Rectal smooth muscle tissue (tissue), 1 donor: Measurements from ENCODE around the gene ERG.

Experiments
- H3K27ac ChIP-seq: one replicate; pipeline ENCODE4 v1.7.0; 2013; ENCODE audit warnings: low read depth, low read length, inconsistent platforms
- H3K27me3 ChIP-seq: one replicate; pipeline ENCODE4 v1.7.0; 2013; ENCODE audit warnings: low read length; ENCODE audit not compliant: control insufficient read depth, insufficient read depth
- H3K36me3 ChIP-seq: one replicate; pipeline ENCODE4 v1.7.0; 2013; ENCODE audit warnings: low read length; ENCODE audit not compliant: control insufficient read depth, insufficient read depth
- H3K4me1 ChIP-seq: one replicate; pipeline ENCODE4 v1.7.0; 2013; ENCODE audit warnings: low read length; ENCODE audit not compliant: control insufficient read depth, insufficient read depth
- H3K4me3 ChIP-seq: one replicate; pipeline ENCODE4 v1.7.0; 2013; ENCODE audit warnings: low read length
- H3K9ac ChIP-seq: one replicate; pipeline ENCODE4 v1.7.0; 2013; ENCODE audit warnings: low read length

ERG gene

DNA sequence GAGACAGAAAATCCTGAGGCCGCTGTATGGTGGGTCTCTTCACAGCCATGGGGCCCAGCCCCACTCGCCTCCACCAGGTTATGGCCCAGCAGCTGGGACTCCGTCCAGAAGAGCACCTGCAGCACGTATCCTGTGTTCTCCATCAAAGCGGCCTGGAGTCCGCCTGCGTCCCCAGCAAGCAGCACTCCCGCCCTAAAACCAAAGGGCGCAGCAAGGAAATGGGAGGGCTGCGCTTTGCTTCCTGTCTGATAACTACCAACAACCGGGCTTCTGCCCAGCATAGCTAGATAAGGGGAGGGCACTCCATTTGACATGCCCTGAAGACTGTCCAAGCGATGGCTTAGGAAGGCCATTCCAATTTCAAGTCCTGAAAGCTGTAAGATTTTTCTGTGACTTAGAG lies 121.6 kb downstream of the ERG start:
- no peaks in the 10 kb centered on the region for H3K4me1 ChIP-seq
- H3K36me3 ChIP-seq = no peaks in the 10 kb centered on the region
- no peaks in the 10 kb centered on the region for H3K27me3 ChIP-seq
- no peak overlapping the region for H3K9ac ChIP-seq
- no peak overlapping the region for H3K27ac ChIP-seq
- H3K4me3 ChIP-seq = no peak overlapping the region

DNA sequence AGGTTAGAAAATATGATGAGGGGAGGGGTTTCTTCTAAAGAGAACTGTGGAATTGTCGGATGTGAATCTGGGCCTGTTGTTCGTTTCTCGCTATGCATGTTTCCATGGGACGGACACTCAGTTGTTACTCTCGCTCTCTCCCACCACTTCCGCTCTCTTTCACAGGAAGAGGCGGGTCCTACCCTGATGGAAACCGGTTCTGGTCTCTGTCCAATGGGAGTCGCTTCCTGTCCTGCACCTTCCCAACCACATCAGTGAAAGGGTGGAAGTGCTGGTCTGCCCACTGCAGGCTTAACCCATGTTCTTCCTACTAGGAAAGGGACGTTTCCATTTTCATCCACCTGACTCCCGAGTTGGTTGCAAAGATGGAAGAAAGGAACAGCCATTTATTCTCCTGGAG lies 122.0 kb downstream of the ERG start:
- Histone ChIP-seq H3K9ac (no peak overlapping the region), H3K36me3 (no peaks in the 10 kb centered on the region), H3K4me1 (no peaks in the 10 kb centered on the region), H3K27me3 (no peaks in the 10 kb centered on the region), H3K4me3 (no peak overlapping the region), H3K27ac (no peak overlapping the region)

DNA sequence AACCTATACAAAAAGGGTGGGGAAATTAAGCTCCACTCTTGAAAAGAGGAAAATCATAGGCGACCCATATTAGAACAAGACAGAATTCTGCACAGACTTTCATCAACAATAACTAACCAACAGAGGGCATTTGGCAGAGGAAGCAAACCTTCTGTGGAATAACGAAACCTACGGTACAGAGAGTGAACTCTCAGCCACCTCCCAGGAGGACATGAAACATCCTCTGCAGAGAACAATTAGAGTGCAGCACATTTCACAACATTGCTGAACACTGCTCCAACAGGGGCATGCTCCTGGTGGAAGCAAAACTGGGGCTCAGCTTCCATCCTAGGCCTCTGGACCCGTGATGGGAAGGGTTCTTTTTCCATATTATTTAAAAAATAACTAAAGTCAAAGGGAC lies 130.6 kb downstream of the ERG start:
- H3K36me3 ChIP-seq = no peaks in the 10 kb centered on the region
- H3K4me1 ChIP-seq = no peaks in the 10 kb centered on the region
- H3K9ac ChIP-seq = no peak overlapping the region
- H3K4me3 ChIP-seq = no peak overlapping the region
- no peak overlapping the region for H3K27ac ChIP-seq
- no peaks in the 10 kb centered on the region for H3K27me3 ChIP-seq

DNA sequence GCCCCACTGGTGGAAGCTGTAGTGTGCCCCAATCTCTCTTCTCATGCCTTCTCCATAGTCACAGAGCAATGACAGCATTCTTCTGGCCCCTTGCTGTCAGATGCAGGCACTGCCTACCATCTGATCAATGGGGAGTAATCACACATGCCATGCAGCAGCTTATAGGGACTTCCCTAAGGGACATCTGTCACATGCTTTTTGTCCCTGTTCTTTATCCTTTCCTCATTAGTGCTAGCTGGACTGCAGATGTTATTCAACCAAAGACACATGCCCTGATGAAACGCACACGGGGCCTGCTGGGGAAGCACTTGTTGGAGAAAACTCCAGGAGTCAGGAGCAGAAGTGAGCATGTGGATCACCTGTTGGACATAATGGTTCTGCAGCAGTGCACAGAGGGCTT lies 132.8 kb downstream of the ERG start:
- no peaks in the 10 kb centered on the region for H3K27me3 ChIP-seq
- no peaks in the 10 kb centered on the region for H3K4me1 ChIP-seq
- no peak overlapping the region for H3K4me3 ChIP-seq
- H3K9ac ChIP-seq = no peak overlapping the region
- H3K27ac ChIP-seq = no peak overlapping the region
- no peaks in the 10 kb centered on the region for H3K36me3 ChIP-seq

DNA sequence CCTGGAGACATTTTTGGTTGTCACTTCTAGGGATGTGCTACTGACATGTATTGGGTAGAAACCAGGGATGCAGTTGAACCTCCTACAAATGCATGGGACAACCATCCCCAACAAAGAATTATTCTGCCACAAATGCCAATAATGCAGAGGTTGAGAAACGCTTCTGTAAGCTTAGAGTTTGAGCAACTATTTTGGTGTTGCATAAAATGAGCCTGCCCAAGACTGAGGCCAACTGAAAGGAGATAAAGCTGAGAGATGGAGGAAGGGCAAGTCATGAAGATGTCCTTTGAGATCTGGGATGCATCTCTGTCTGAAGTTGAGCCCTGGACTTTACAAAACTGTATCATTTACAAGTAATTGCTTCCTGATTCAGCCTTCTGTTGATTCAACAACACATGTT lies 134.6 kb downstream of the ERG start:
- no peaks in the 10 kb centered on the region for H3K27me3 ChIP-seq
- H3K27ac ChIP-seq = no peak overlapping the region
- no peaks in the 10 kb centered on the region for H3K36me3 ChIP-seq
- no peak overlapping the region for H3K9ac ChIP-seq
- no peaks in the 10 kb centered on the region for H3K4me1 ChIP-seq
- no peak overlapping the region for H3K4me3 ChIP-seq

DNA sequence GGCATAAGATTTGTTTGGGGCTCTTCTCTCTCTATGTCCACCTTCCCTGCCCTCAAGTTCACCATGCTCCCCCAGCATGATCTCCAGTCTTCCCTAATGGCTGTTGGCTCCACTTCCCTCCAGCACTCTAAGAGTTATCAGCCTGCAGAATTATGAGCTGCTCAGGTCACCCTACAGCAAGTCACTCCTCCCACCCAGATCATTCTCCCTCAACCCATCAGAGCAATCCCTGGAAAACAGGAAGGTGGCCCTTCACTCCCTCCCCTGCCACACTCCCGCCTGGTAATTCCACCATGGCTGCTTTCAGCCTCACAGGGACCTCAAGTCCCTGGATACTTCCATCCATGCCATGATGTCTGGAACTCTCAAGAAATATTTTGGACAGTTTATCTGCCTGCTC lies 137.0 kb downstream of the ERG start:
- Histone ChIP-seq H3K4me3 (no peak overlapping the region), H3K27me3 (no peaks in the 10 kb centered on the region), H3K9ac (no peak overlapping the region), H3K4me1 (no peaks in the 10 kb centered on the region), H3K36me3 (no peaks in the 10 kb centered on the region), H3K27ac (no peak overlapping the region)

DNA sequence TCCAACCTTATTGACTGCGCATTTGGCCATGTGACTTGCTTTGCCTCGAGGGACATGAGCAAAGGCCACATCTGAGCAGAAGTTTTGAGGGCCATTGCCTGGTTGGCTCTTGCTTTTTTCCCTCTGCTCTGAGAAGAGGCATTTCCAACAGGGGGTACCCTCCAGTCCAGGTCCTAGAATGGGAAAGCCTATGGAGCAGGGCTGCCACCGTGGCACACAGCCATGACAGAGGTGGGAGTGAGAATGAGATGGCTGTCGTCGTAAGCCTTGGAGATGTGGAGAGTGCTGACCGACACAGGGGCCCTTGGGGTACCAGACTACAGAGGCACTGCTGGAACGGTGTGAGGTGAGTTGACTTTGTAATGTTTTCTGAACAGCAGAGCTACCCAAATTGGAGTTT lies 138.4 kb downstream of the ERG start:
- Histone ChIP-seq H3K27ac (no peak overlapping the region), H3K36me3 (no peaks in the 10 kb centered on the region), H3K4me3 (no peak overlapping the region), H3K9ac (no peak overlapping the region), H3K4me1 (no peaks in the 10 kb centered on the region), H3K27me3 (no peaks in the 10 kb centered on the region)

DNA sequence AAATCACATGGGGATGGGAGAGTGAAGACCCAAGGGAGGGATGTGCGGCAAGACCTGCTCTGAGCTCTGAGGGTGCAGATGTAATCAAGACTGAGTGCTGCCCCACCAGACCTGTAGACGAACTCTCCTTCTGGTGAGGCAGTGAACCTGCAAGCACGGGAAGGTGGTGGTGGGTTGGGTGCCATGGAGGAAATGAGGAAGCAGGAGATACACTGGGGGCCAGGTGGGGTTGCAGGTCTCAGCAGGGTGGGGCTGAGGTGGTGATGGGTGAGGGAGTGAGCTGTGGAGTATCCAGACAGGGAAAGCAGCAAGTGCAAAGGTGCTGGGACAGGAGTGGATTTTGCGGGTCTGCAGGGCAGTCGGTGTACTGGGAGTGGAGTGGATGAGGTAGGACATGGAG lies 139.2 kb downstream of the ERG start:
- Histone ChIP-seq H3K27me3 (no peaks in the 10 kb centered on the region), H3K36me3 (no peaks in the 10 kb centered on the region), H3K9ac (no peak overlapping the region), H3K27ac (no peak overlapping the region), H3K4me1 (no peaks in the 10 kb centered on the region), H3K4me3 (no peak overlapping the region)

DNA sequence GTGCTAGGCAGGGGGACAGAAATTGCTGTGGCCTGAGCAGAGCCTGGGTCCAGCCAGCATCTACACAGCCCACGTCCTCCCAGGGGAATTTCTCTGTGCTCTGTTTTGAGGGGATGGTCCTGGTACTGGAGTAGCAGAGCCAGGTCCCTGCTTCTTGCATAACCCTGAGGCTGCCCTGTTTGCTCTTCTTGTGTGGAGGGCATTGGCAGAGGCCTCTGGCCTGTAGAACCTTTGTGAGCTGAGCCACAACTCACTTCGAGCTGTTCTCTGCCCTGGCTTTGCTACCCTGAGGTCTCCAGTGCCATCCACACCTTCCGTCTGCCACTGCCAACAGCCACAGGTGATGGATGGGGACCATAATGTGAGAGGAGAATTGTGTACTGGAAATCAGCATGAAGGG lies 139.6 kb downstream of the ERG start:
- H3K4me1 ChIP-seq = no peaks in the 10 kb centered on the region
- H3K36me3 ChIP-seq = no peaks in the 10 kb centered on the region
- H3K27ac ChIP-seq = no peak overlapping the region
- no peaks in the 10 kb centered on the region for H3K27me3 ChIP-seq
- no peak overlapping the region for H3K9ac ChIP-seq
- no peak overlapping the region for H3K4me3 ChIP-seq

DNA sequence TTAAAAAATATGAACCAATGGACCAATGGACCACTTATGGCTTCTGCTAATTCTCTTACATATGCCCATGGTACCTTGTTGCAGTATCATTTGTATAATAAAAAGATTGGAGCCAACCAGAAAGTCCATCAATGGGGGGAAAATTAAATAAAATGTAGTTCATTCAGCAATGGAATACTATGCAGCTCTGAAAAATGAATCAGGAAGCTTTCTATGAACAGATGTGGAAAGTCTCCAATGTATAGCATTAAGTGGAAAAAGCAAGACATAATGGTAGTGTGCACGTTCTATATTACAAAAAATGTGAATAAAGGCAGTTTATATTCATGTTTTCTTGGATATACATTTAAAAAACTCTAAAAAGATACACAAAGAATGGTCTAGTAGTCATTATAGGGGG lies 140.2 kb downstream of the ERG start:
- Histone ChIP-seq H3K27ac (no peak overlapping the region), H3K4me1 (no peaks in the 10 kb centered on the region), H3K36me3 (no peaks in the 10 kb centered on the region), H3K27me3 (peaks cover under 1% of the 10 kb centered on the region), H3K4me3 (no peak overlapping the region), H3K9ac (no peak overlapping the region)

DNA sequence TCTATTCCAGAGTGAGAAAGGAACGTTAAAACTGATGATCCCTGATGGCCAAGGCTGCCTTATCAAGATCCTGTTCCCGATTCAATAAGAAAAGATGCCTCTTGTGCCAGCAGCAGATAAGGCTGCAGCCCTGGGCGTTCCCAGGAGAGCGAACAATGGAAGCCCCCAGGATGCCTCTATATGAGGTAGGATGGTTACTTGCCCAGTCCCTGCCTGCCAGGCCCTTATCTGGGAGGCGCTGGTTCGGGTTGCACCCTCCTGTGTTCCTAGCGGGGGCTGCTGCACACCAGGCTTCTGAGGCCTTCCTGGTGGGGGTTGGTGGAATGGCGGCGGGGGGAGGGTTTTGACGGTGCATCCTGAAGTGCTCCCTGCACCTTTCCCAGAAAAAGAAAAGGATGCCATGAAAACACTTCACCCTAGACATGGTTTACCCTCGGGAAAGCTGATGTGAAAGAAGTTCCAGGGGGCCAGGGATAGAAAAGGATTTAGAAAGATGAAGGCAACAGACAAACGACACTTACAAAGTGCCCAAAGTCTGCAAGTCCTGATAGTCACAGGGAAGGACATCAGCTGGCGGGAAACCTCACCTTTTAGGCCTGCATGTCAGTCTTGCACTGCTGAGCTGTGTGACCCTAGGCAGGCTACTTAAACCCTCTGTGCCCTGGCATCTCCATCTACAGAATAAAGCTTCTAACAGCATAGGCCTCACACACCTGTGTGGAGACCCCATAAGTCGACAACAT lies 141.2 kb downstream of the ERG start:
- no peaks in the 10 kb centered on the region for H3K4me1 ChIP-seq
- no peak overlapping the region for H3K9ac ChIP-seq
- no peak overlapping the region for H3K27ac ChIP-seq
- no peak overlapping the region for H3K4me3 ChIP-seq
- peaks cover 2% of the 10 kb centered on the region for H3K27me3 ChIP-seq
- H3K36me3 ChIP-seq = no peaks in the 10 kb centered on the region

DNA sequence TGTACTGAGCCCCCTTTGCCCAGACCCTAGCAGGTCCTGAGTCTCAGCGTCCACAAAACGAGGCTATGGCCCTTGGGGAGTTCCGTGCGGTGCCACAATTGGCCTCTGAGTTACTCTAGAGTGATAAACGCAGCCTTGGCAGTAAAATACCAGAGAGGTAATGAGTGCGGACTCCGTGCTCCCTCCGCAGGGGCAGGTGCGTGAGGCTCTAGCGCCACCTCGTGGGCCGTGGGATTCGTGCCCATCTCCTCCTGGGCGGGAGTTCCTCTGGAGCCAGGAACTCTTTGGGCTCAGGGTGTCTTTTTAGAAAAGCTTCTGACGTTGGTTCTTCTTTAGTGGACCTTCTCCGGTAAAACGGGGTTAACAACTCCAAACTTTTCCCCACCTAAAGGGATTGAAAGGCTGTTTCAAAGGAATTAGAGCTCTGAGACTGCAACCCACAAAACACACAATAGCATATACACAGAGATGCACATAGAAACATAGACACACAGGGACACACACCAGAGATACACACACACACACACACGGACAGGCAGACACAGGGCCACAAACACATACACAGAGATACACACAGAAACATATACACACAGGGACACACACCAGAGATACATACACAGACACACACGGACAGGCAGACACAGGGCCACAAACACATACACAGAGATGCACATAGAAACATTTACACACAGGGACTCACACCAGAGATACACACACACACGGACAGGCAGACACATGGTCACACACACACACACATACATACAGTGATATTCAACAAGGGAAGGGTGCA lies 142.1 kb downstream of the ERG start:
- H3K27me3 ChIP-seq = peaks cover 2% of the 10 kb centered on the region
- H3K4me3 ChIP-seq = no peak overlapping the region
- H3K27ac ChIP-seq = no peak overlapping the region
- H3K4me1 ChIP-seq = no peaks in the 10 kb centered on the region
- no peak overlapping the region for H3K9ac ChIP-seq
- H3K36me3 ChIP-seq = no peaks in the 10 kb centered on the region

DNA sequence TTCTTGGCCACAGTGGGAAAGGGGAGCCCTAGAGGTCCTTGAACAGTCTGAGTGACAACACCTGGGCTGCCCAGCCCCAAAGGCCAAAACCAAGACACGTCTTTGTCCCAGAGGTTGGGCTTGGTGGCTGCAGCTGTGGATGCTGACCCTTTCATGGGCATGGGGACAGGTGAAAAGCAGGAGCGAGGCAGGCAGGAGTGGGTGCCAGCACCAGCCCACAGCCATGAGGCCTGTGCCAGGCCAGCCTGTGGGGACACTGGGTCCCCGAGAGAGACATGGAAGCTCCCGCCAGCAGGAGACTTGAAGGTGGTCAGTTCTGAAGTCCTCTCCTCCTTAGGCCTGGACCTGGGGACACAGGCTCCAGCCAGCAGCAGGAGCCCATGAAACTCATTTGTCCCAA lies 142.9 kb downstream of the ERG start:
- peaks cover 2% of the 10 kb centered on the region for H3K27me3 ChIP-seq
- H3K9ac ChIP-seq = no peak overlapping the region
- H3K36me3 ChIP-seq = no peaks in the 10 kb centered on the region
- H3K27ac ChIP-seq = no peak overlapping the region
- no peaks in the 10 kb centered on the region for H3K4me1 ChIP-seq
- H3K4me3 ChIP-seq = no peak overlapping the region
